ENCODE results near the gene P2RX4. TPM values are rescaled to one million over a fixed set of nuclear protein-coding genes. Genes with fewer than 3 reads are reported as not detected.

Gene P2RX4
- total and polyA plus RNA-seq, 2 donors (not counting 1 experiment from before 2014, with no cell fraction given) = 30.4 to 31.9 TPM

- Histone ChIP-seq H3K9me3 (ENCODE audit: control extremely low read depth in 1 of 3, control insufficient read depth in 2 of 3, insufficient read depth in 1 of 3, low read length in 2 of 3) (no peaks in the 10 kb centered on the region), H3K9ac (ENCODE audit: low read length) (no peak overlapping the region), H3K36me3 (replicated peaks in 1 of 2; ENCODE audit: control extremely low read depth in 1 of 2, control insufficient read depth in 1 of 2, extremely low read depth in 1 of 2, insufficient read depth in 2 of 2, low read length in 1 of 2) (peaks cover 2 to 9% of the 10 kb centered on the region in 2 experiments), H3K4me3 (ENCODE audit: control extremely low read depth in 1 of 5, extremely low read depth in 1 of 5, insufficient read depth in 1 of 5, low read depth in 2 of 5, low read length in 4 of 5) (no peak overlapping the region), H4K20me1 (ENCODE audit: control insufficient read depth, insufficient read depth, low read length, poor library complexity, severe bottlenecking) (no peaks in the 10 kb centered on the region), H3K79me2 (ENCODE audit: control insufficient read depth, insufficient read depth, low read length) (no peaks in the 10 kb centered on the region), H3K4me2 (replicated peaks; ENCODE audit: low read depth, low read length, poor library complexity, severe bottlenecking) (no peak overlapping the region), H3K27me3 (replicated peaks in 1 of 4; ENCODE audit: control extremely low read depth in 1 of 4, control insufficient read depth in 3 of 4, insufficient read depth in 4 of 4, low read length in 3 of 4) (no peaks in the 10 kb centered on the region), H3K27ac (ENCODE audit: low read length in 2 of 2) (no peak overlapping the region), H2AFZ (ENCODE audit: insufficient read depth, low read depth, low read length, poor library complexity, severe bottlenecking) (no peak overlapping the region), H3K4me1 (ENCODE audit: control insufficient read depth in 2 of 2, insufficient read depth in 2 of 2, low read length in 2 of 2) (no peaks in the 10 kb centered on the region)
- no peak for DNase-seq
- ATAC-seq (ENCODE audit: low read depth) = no peak
- no peaks in the 10 kb centered on the region for H3K27me3 Mint-ChIP-seq
- 96% methylated on average over 5 of the region's 5 CpGs for whole genome bisulfite sequencing (ENCODE audit: insufficient coverage)
- intact Hi-C loops (cut with micrococcal nuclease) = no loop called here
- no peaks in the 10 kb centered on the region for H3K9me3 Mint-ChIP-seq (ENCODE audit: insufficient read depth)
- no peak overlapping the region for H3K4me3 Mint-ChIP-seq
- ChIA-PET CTCF (no interaction called here), POLR2A (no interaction called here)
- H3K27ac Mint-ChIP-seq = no peak overlapping the region
- TF ChIP-seq CTCF (IDR thresholded peaks at IDR 0.05) (no peak), EZH2 (IDR thresholded peaks at IDR 0.05; ENCODE audit: borderline replicate concordance, insufficient read depth, low read depth, low read length, poor library complexity, severe bottlenecking) (no peak)
- H3K4me1 Mint-ChIP-seq = no peaks in the 10 kb centered on the region
Observed at GRCh38 chr12:121170151-121170550, 39.8 kb upstream of the P2RX4 start.

GRCh38 chr12:121170611-121171260 lies 39.2 kb upstream of the P2RX4 start:
- intact Hi-C loops (cut with micrococcal nuclease) = no loop called here
- no peaks in the 10 kb centered on the region for H3K79me2 ChIP-seq (ENCODE audit: control insufficient read depth, insufficient read depth, low read length)
- Mint-ChIP-seq H3K4me3 (no peak overlapping the region), H3K9me3 (ENCODE audit: insufficient read depth) (no peaks in the 10 kb centered on the region), H3K27me3 (no peaks in the 10 kb centered on the region), H3K27ac (no peak overlapping the region), H3K4me1 (peaks cover 5% of the 10 kb centered on the region)
- ChIA-PET POLR2A (no interaction called here), CTCF (no interaction called here)
- H3K27me3 ChIP-seq (replicated peaks in 1 of 4; ENCODE audit: control extremely low read depth in 1 of 4, control insufficient read depth in 3 of 4, insufficient read depth in 4 of 4, low read length in 3 of 4) = no peaks in the 10 kb centered on the region
- H3K36me3 ChIP-seq (replicated peaks in 1 of 2; ENCODE audit: control extremely low read depth in 1 of 2, control insufficient read depth in 1 of 2, extremely low read depth in 1 of 2, insufficient read depth in 2 of 2, low read length in 1 of 2) = peaks cover 2 to 5% of the 10 kb centered on the region in 2 experiments
- H3K4me1 ChIP-seq (ENCODE audit: control insufficient read depth in 2 of 2, insufficient read depth in 2 of 2, low read length in 2 of 2) = no peaks in the 10 kb centered on the region
- TF ChIP-seq EZH2 (IDR thresholded peaks at IDR 0.05; ENCODE audit: borderline replicate concordance, insufficient read depth, low read depth, low read length, poor library complexity, severe bottlenecking) (no peak), CTCF (IDR thresholded peaks at IDR 0.05) (no peak)
- H3K9me3 ChIP-seq (ENCODE audit: control extremely low read depth in 1 of 3, control insufficient read depth in 2 of 3, insufficient read depth in 1 of 3, low read length in 2 of 3) = no peaks in the 10 kb centered on the region
- H3K9ac ChIP-seq (ENCODE audit: low read length) = no peak overlapping the region
- ATAC-seq (ENCODE audit: low read depth) (no peak), DNase-seq (no peak)
- H3K4me3 ChIP-seq (ENCODE audit: control extremely low read depth in 1 of 5, extremely low read depth in 1 of 5, insufficient read depth in 1 of 5, low read depth in 2 of 5, low read length in 4 of 5) = no peak overlapping the region
- H3K4me2 ChIP-seq (replicated peaks; ENCODE audit: low read depth, low read length, poor library complexity, severe bottlenecking) = no peak overlapping the region
- H3K27ac ChIP-seq (ENCODE audit: low read length in 2 of 2) = no peak overlapping the region
- no peaks in the 10 kb centered on the region for H4K20me1 ChIP-seq (ENCODE audit: control insufficient read depth, insufficient read depth, low read length, poor library complexity, severe bottlenecking)
- no peak overlapping the region for H2AFZ ChIP-seq (ENCODE audit: insufficient read depth, low read depth, low read length, poor library complexity, severe bottlenecking)
- 93% methylated on average over 9 of the region's 14 CpGs for WGBS (ENCODE audit: insufficient coverage)

Data from B cell (primary cell).